IgD-negative memory B cell (primary cell): ENCODE data around the gene ISCU. TPM values are rescaled to one million over a fixed set of nuclear protein-coding genes. Genes with fewer than 3 reads are reported as not detected.

Experiments
- H3K27ac Mint-ChIP-seq, 3 donors: one replicate each; pipeline ENCODE4 v1.8.0; 2020 to 2022; ENCODE audit warnings: mild to moderate bottlenecking in 3 of 3, mixed read lengths in 3 of 3, moderate library complexity in 1 of 3
- H3K27me3 Mint-ChIP-seq: one replicate; pipeline ENCODE4 v1.8.0; 2021; ENCODE audit warnings: mixed read lengths
- H3K36me3 Mint-ChIP-seq: one replicate; pipeline ENCODE4 v1.8.0; 2020; ENCODE audit warnings: mild to moderate bottlenecking, mixed read lengths
- H3K4me1 Mint-ChIP-seq, 3 donors: one replicate each; pipeline ENCODE4 v1.8.0; 2020 to 2022; ENCODE audit warnings: mixed read lengths in 3 of 3, mild to moderate bottlenecking in 1 of 3
- H3K4me3 Mint-ChIP-seq, 4 donors: one replicate each; pipeline ENCODE4 v1.8.0; 2020 to 2022; ENCODE audit warnings: mild to moderate bottlenecking in 4 of 4, mixed read lengths in 4 of 4, moderate library complexity in 3 of 4
- H3K9me3 Mint-ChIP-seq, 3 donors: one replicate each; pipeline ENCODE4 v1.8.0; 2020 to 2021; ENCODE audit warnings: mixed read lengths in 3 of 3, mild to moderate bottlenecking in 1 of 3
- polyA plus RNA-seq: library from polyadenylated mRNA; unstranded; fragments of 300-500 nt; fragmentation: Illumina TruSeq; gene quantifications from one replicate; pipeline ENCODE4 v1.2.3, GENCODE V29; 2021

The ISCU gene
- polyA plus RNA-seq, 1 donor from 2014 or later: 488 TPM

- Mint-ChIP-seq H3K4me3 (no peak overlapping the region), H3K4me1 (peaks cover 0 to 3% (median 0%) of the 10 kb centered on the region in 3 donors), H3K27me3 (no peaks in the 10 kb centered on the region), H3K36me3 (no peaks in the 10 kb centered on the region), H3K27ac (no peak overlapping the region), H3K9me3 (no peaks in the 10 kb centered on the region)
Measured at GRCh38 chr12:108596854-108597558, 34.6 kb downstream of the ISCU start.

- no peaks in the 10 kb centered on the region for H3K27me3 Mint-ChIP-seq
- H3K36me3 Mint-ChIP-seq: no peaks in the 10 kb centered on the region
- no peak within 1 kb of the TSS for H3K27ac Mint-ChIP-seq
Measured at GRCh38 chr12:108597559-108598471, 35.4 kb downstream of the ISCU start, which contains the start of gene TMEM119. Gene TMEM119 (minus strand): TSS chr12:108598084. CDS start chr12:108592383, 5,701 bp downstream.

GRCh38 chr12:108598553-108599250 lies 36.3 kb downstream of the ISCU start:
- Mint-ChIP-seq H3K4me3 (no peak overlapping the region), H3K27me3 (no peaks in the 10 kb centered on the region), H3K9me3 (no peaks in the 10 kb centered on the region), H3K36me3 (peaks cover under 1% of the 10 kb centered on the region), H3K27ac (no peak overlapping the region), H3K4me1 (peaks cover 0 to 3% (median 0%) of the 10 kb centered on the region in 3 donors)

More at GRCh38 chr12:108597559-108598471, 35.4 kb downstream of the ISCU start, which contains the start of gene TMEM119:
- Mint-ChIP-seq H3K9me3 (no peaks in the 10 kb centered on the region), H3K4me1 (peaks cover 0 to 3% (median 0%) of the 10 kb centered on the region in 3 donors), H3K4me3 (no peak within 1 kb of the TSS)

GRCh38 chr12:108599541-108599940 lies 37.1 kb downstream of the ISCU start:
- Mint-ChIP-seq H3K9me3 (no peaks in the 10 kb centered on the region), H3K4me1 (peaks cover 0 to 5% (median 3%) of the 10 kb centered on the region in 3 donors), H3K27ac (no peak overlapping the region), H3K27me3 (no peaks in the 10 kb centered on the region), H3K4me3 (no peak overlapping the region), H3K36me3 (peaks cover 2% of the 10 kb centered on the region)

GRCh38 chr12:108599948-108600701 lies 37.7 kb downstream of the ISCU start:
- Mint-ChIP-seq H3K36me3 (peaks cover 2% of the 10 kb centered on the region), H3K27me3 (no peaks in the 10 kb centered on the region), H3K27ac (no peak overlapping the region), H3K4me3 (no peak overlapping the region), H3K4me1 (peaks cover 0 to 5% (median 3%) of the 10 kb centered on the region in 3 donors), H3K9me3 (no peaks in the 10 kb centered on the region)

- no peak overlapping the region for H3K27ac Mint-ChIP-seq
- H3K36me3 Mint-ChIP-seq: peaks cover 2% of the 10 kb centered on the region
- no peaks in the 10 kb centered on the region for H3K27me3 Mint-ChIP-seq
- H3K4me1 Mint-ChIP-seq: peaks cover 0 to 5% (median 3%) of the 10 kb centered on the region in 3 donors
- H3K9me3 Mint-ChIP-seq: no peaks in the 10 kb centered on the region
- H3K4me3 Mint-ChIP-seq: no peak overlapping the region
Measured at GRCh38 chr12:108600702-108601007, 38.3 kb downstream of the ISCU start.

- Mint-ChIP-seq H3K27ac (no peak overlapping the region), H3K4me3 (no peak overlapping the region), H3K36me3 (peaks cover 2% of the 10 kb centered on the region), H3K4me1 (peaks cover 0 to 5% (median 3%) of the 10 kb centered on the region in 3 donors), H3K9me3 (no peaks in the 10 kb centered on the region), H3K27me3 (no peaks in the 10 kb centered on the region)
Measured at GRCh38 chr12:108602209-108602705, 39.9 kb downstream of the ISCU start.

- Mint-ChIP-seq H3K27ac (no peak overlapping the region), H3K36me3 (peaks cover 2% of the 10 kb centered on the region), H3K4me1 (peaks cover 0 to 5% (median 0%) of the 10 kb centered on the region in 3 donors), H3K4me3 (no peak overlapping the region), H3K9me3 (no peaks in the 10 kb centered on the region), H3K27me3 (peaks cover 1% of the 10 kb centered on the region)
Measured at GRCh38 chr12:108602976-108603704, 40.7 kb downstream of the ISCU start.

- H3K4me1 Mint-ChIP-seq: peaks cover 0 to 5% (median 0%) of the 10 kb centered on the region in 3 donors
- no peaks in the 10 kb centered on the region for H3K9me3 Mint-ChIP-seq
- peaks cover 1% of the 10 kb centered on the region for H3K27me3 Mint-ChIP-seq
- H3K4me3 Mint-ChIP-seq: no peak overlapping the region
- peaks cover 2% of the 10 kb centered on the region for H3K36me3 Mint-ChIP-seq
- peak overlapping the region in 1 of 3 donors; percentile 76 for H3K27ac Mint-ChIP-seq
Measured at GRCh38 chr12:108603743-108604142, 41.3 kb downstream of the ISCU start.

- Mint-ChIP-seq H3K4me3 (no peak overlapping the region), H3K27ac (peak overlapping the region in 1 of 3 donors; percentile 76), H3K27me3 (peaks cover 3% of the 10 kb centered on the region), H3K9me3 (no peaks in the 10 kb centered on the region), H3K4me1 (peaks cover 0 to 5% (median 0%) of the 10 kb centered on the region in 3 donors), H3K36me3 (peaks cover 2% of the 10 kb centered on the region)
Measured at GRCh38 chr12:108604208-108604941, 42.0 kb downstream of the ISCU start.

- H3K9me3 Mint-ChIP-seq: no peaks in the 10 kb centered on the region
- peaks cover 0 to 5% (median 0%) of the 10 kb centered on the region in 3 donors for H3K4me1 Mint-ChIP-seq
- H3K4me3 Mint-ChIP-seq: no peak overlapping the region
- peak overlapping the region in 1 of 3 donors; percentile 76 for H3K27ac Mint-ChIP-seq
- peaks cover 2% of the 10 kb centered on the region for H3K36me3 Mint-ChIP-seq
- peaks cover 4% of the 10 kb centered on the region for H3K27me3 Mint-ChIP-seq
Measured at GRCh38 chr12:108605000-108605689, 42.7 kb downstream of the ISCU start.

GRCh38 chr12:108605690-108606406 lies 43.5 kb downstream of the ISCU start:
- Mint-ChIP-seq H3K27me3 (peaks cover 4% of the 10 kb centered on the region), H3K36me3 (peaks cover 2% of the 10 kb centered on the region), H3K4me3 (no peak overlapping the region), H3K4me1 (peaks cover 0 to 5% (median 0%) of the 10 kb centered on the region in 3 donors), H3K27ac (no peak overlapping the region), H3K9me3 (no peaks in the 10 kb centered on the region)
